ENCODE data around the gene ZNF566. TPM values are rescaled to one million over a fixed set of nuclear protein-coding genes. Genes with fewer than 3 reads are reported as not detected.

ZNF566 gene
- polyA plus RNA-seq, 2 donors, result 2.2 to 4.2 TPM

- Histone ChIP-seq H3K9me3 (ENCODE audit: control insufficient read depth in 2 of 2, insufficient read depth in 1 of 2, low read depth in 1 of 2, low read length in 1 of 2) (peaks cover 0 to 10% of the 10 kb centered on the region in 2 donors), H3K27ac (ENCODE audit: low read depth in 2 of 2, low read length in 1 of 2) (peak overlapping the region; percentile 81), H3K4me1 (ENCODE audit: control insufficient read depth in 2 of 2, insufficient read depth in 2 of 2, low read length in 1 of 2) (peaks cover 0 to 10% of the 10 kb centered on the region in 2 donors), H3K4me3 (ENCODE audit: low read depth in 1 of 2, low read length in 2 of 2) (peak overlapping the region; percentile 69), H3K36me3 (ENCODE audit: control insufficient read depth in 2 of 2, insufficient read depth in 2 of 2, low read length in 1 of 2) (no peaks in the 10 kb centered on the region), H3K27me3 (ENCODE audit: control insufficient read depth in 1 of 2, insufficient read depth in 2 of 2, low read length in 2 of 2) (no peaks in the 10 kb centered on the region)
- 25 to 33% methylated on average over 25 of the region's 25 CpGs for WGBS, 2 donors
These were observed 71.5 kb downstream of the ZNF566 start for GRCh38 chr19:36417752-36418286.

GRCh38 chr19:36409841-36410240, 79.5 kb downstream of the ZNF566 start:
- no peaks in the 10 kb centered on the region for H3K27me3 ChIP-seq (ENCODE audit: control insufficient read depth in 1 of 2, insufficient read depth in 2 of 2, low read length in 2 of 2)
- H3K36me3 ChIP-seq (ENCODE audit: control insufficient read depth in 2 of 2, insufficient read depth in 2 of 2, low read length in 1 of 2), result peaks cover 6 to 7% of the 10 kb centered on the region in 2 donors
- H3K4me3 ChIP-seq (ENCODE audit: low read depth in 1 of 2, low read length in 2 of 2), result no peak overlapping the region
- no peak overlapping the region for H3K27ac ChIP-seq (ENCODE audit: low read depth in 2 of 2, low read length in 1 of 2)
- no peaks in the 10 kb centered on the region for H3K4me1 ChIP-seq (ENCODE audit: control insufficient read depth in 2 of 2, insufficient read depth in 2 of 2, low read length in 1 of 2)
- H3K9me3 ChIP-seq (ENCODE audit: control insufficient read depth in 2 of 2, insufficient read depth in 1 of 2, low read depth in 1 of 2, low read length in 1 of 2), result peaks cover 0 to 2% of the 10 kb centered on the region in 2 donors
- WGBS, 2 donors, result 96 to 97% methylated on average over 3 to 5 of the region's 5 CpGs

DNA sequence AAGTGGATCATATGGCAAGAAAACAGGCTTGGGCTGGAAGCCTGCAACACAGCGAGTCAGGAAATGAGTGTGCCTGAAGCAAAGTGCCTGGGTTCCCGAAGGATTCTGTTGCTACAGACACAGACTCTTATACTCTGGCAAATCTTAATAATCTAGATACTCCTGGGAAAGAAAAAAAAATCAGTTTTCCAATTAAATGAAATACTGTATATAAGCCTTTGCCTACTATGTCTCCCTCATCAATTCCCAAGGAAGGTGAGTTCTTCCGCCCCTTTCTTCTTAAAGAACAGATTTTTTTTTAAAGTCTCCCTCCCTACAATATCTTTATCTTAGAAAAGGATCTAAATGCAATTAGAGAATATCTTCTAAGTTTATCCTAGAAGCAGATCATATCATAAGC, 81.3 kb downstream of the ZNF566 start:
- no peak overlapping the region for H3K27ac ChIP-seq (ENCODE audit: low read depth in 2 of 2, low read length in 1 of 2)
- H3K4me1 ChIP-seq (ENCODE audit: control insufficient read depth in 2 of 2, insufficient read depth in 2 of 2, low read length in 1 of 2), result no peaks in the 10 kb centered on the region
- H3K4me3 ChIP-seq (ENCODE audit: low read depth in 1 of 2, low read length in 2 of 2), result no peak overlapping the region
- H3K27me3 ChIP-seq (ENCODE audit: control insufficient read depth in 1 of 2, insufficient read depth in 2 of 2, low read length in 2 of 2), result no peaks in the 10 kb centered on the region
- 87 to 95% methylated on average over 3 of the region's 3 CpGs for WGBS, 2 donors
- peaks cover 0 to 2% of the 10 kb centered on the region in 2 donors for H3K9me3 ChIP-seq (ENCODE audit: control insufficient read depth in 2 of 2, insufficient read depth in 1 of 2, low read depth in 1 of 2, low read length in 1 of 2)
- peaks cover 7 to 8% of the 10 kb centered on the region in 2 donors for H3K36me3 ChIP-seq (ENCODE audit: control insufficient read depth in 2 of 2, insufficient read depth in 2 of 2, low read length in 1 of 2)

DNA sequence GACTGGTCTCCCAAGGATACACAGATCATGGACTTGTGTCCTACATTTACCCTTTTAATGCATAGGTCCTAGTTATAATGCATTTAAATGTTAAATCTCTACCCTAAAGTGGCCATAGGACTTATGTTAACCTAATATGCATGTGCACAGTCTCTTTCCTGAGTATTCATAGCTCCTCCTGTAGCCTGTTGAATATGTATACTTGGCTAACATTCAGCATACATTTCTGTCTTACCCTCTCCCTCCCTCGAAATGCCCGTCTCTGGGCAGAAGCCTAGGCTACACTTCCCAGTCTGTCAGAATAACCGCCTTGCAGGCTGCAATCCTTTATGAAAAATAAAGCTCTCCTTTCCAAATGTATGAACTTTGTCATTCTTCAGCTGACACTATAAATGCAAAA, 84.9 kb downstream of the ZNF566 start:
- Histone ChIP-seq H3K4me1 (ENCODE audit: control insufficient read depth in 2 of 2, insufficient read depth in 2 of 2, low read length in 1 of 2) (no peaks in the 10 kb centered on the region), H3K9me3 (ENCODE audit: control insufficient read depth in 2 of 2, insufficient read depth in 1 of 2, low read depth in 1 of 2, low read length in 1 of 2) (peaks cover 0 to 2% of the 10 kb centered on the region in 2 donors), H3K27me3 (ENCODE audit: control insufficient read depth in 1 of 2, insufficient read depth in 2 of 2, low read length in 2 of 2) (no peaks in the 10 kb centered on the region), H3K4me3 (ENCODE audit: low read depth in 1 of 2, low read length in 2 of 2) (no peak overlapping the region), H3K27ac (ENCODE audit: low read depth in 2 of 2, low read length in 1 of 2) (no peak overlapping the region), H3K36me3 (ENCODE audit: control insufficient read depth in 2 of 2, insufficient read depth in 2 of 2, low read length in 1 of 2) (peaks cover 7 to 8% of the 10 kb centered on the region in 2 donors)
- 97% methylated on average over 3 of the region's 3 CpGs for WGBS, 2 donors

GRCh38 chr19:36401475-36401874, 87.9 kb downstream of the ZNF566 start:
- Histone ChIP-seq H3K27ac (ENCODE audit: low read depth in 2 of 2, low read length in 1 of 2) (no peak overlapping the region), H3K4me3 (ENCODE audit: low read depth in 1 of 2, low read length in 2 of 2) (no peak overlapping the region), H3K4me1 (ENCODE audit: control insufficient read depth in 2 of 2, insufficient read depth in 2 of 2, low read length in 1 of 2) (no peaks in the 10 kb centered on the region), H3K27me3 (ENCODE audit: control insufficient read depth in 1 of 2, insufficient read depth in 2 of 2, low read length in 2 of 2) (no peaks in the 10 kb centered on the region), H3K36me3 (ENCODE audit: control insufficient read depth in 2 of 2, insufficient read depth in 2 of 2, low read length in 1 of 2) (peaks cover 0 to 8% of the 10 kb centered on the region in 2 donors), H3K9me3 (ENCODE audit: control insufficient read depth in 2 of 2, insufficient read depth in 1 of 2, low read depth in 1 of 2, low read length in 1 of 2) (peaks cover 0 to 2% of the 10 kb centered on the region in 2 donors)
- 88 to 91% methylated on average over 7 of the region's 7 CpGs for WGBS, 2 donors

GRCh38 chr19:36398571-36398970, 90.8 kb downstream of the ZNF566 start:
- Histone ChIP-seq H3K27ac (ENCODE audit: low read depth in 2 of 2, low read length in 1 of 2) (no peak overlapping the region), H3K27me3 (ENCODE audit: control insufficient read depth in 1 of 2, insufficient read depth in 2 of 2, low read length in 2 of 2) (no peaks in the 10 kb centered on the region), H3K4me1 (ENCODE audit: control insufficient read depth in 2 of 2, insufficient read depth in 2 of 2, low read length in 1 of 2) (no peaks in the 10 kb centered on the region), H3K4me3 (ENCODE audit: low read depth in 1 of 2, low read length in 2 of 2) (no peak overlapping the region), H3K36me3 (ENCODE audit: control insufficient read depth in 2 of 2, insufficient read depth in 2 of 2, low read length in 1 of 2) (peaks cover 0 to 6% of the 10 kb centered on the region in 2 donors), H3K9me3 (ENCODE audit: control insufficient read depth in 2 of 2, insufficient read depth in 1 of 2, low read depth in 1 of 2, low read length in 1 of 2) (peaks cover 0 to 3% of the 10 kb centered on the region in 2 donors)
- WGBS, 2 donors, result 90 to 96% methylated on average over 3 of the region's 3 CpGs

Other genes with a start within 250 kb of the ZNF566 start
- 1 to 10 TPM in 1 of 2 donors, under 1 TPM in 1; 0.71 to 1.6 TPM for gene ZFP14, start 110.4 kb downstream of the ZNF566 start, polyA plus RNA-seq
- under 1 TPM; 0.43 to 0.73 TPM for gene ZFP82, start 70.9 kb downstream of the ZNF566 start, polyA plus RNA-seq
- gene ZNF260, start 38.7 kb upstream of the ZNF566 start, polyA plus RNA-seq, result 1 to 10 TPM; 2.7 to 2.8 TPM
- 1 to 10 TPM; 1.9 to 2.4 TPM for gene ZNF529, start 83.7 kb upstream of the ZNF566 start, polyA plus RNA-seq
- gene ZNF382, start 115.8 kb upstream of the ZNF566 start, polyA plus RNA-seq, result under 1 TPM; 0.53 to 0.71 TPM
- gene ZNF461, start 177.3 kb upstream of the ZNF566 start, polyA plus RNA-seq, result 1 to 10 TPM; 2.3 to 3.3 TPM
- gene ZNF567, start 198.1 kb upstream of the ZNF566 start, polyA plus RNA-seq, result 1 to 10 TPM; 1.6 to 2.1 TPM

Data from esophagus (tissue), 2 donors.